HCT116 (cell line): ENCODE results near the gene OSGIN1. TPM values are rescaled to one million over a fixed set of nuclear protein-coding genes. Genes with fewer than 3 reads are reported as not detected.

ENCODE experiments used
- ATAC-seq: fragments of 200-7000 bp; cut with Tn5 transposase; 2 replicates; pipeline ENCODE4 v1.9.1; 2020; ENCODE audit warnings: mild to moderate bottlenecking, moderate library complexity
- BruUV-seq: library from RNA; stranded (reverse); fragments of 400-500 nt; replicated peaks from 2 replicates; lab custom pipeline; 2021; lab: Mats Ljungman, UMichigan
- CTCF ChIA-PET: fragments of 300-600 bp; sonication (Branson Sonifier 250); formaldehyde crosslinking; loops from one replicate; lab custom pipeline; 2021; ENCODE audit warnings: antibody characterized with exemption; lab: Charles Lee
- POLR2A ChIA-PET: fragments of 300-600, 350-600 bp; sonication (Branson Sonifier 250); formaldehyde crosslinking; loops from one replicate; lab custom pipeline; 2021; ENCODE audit warnings: antibody characterized with exemption; lab: Charles Lee
- RAD21 ChIA-PET, 2 experiments: fragments of 300-600 bp; sonication (Branson Sonifier 250); formaldehyde crosslinking; loops; one replicate each; lab custom pipeline; 2023; ENCODE audit warnings: low total read pairs in 2 of 2; ENCODE audit not compliant: uncharacterized antibody in 2 of 2, unreplicated experiment in 2 of 2, low non-redundant PET in 1 of 2; lab: Charles Lee
- DNase-seq: peaks from one replicate; pipeline ENCODE4 v3.0.0-alpha.2; 2010; ENCODE audit warnings: low read depth, low spot score
- H2AFZ ChIP-seq: fragments of 200-600 bp; shearing (Covaris generic), sonication (generic); 2 replicates; pipeline ENCODE4 v1.6.1; 2017; ENCODE audit warnings: low read depth, mixed run types, mixed read lengths, antibody characterized with exemption, low read length; ENCODE audit not compliant: poor library complexity, severe bottlenecking
- H3K27ac ChIP-seq: 2 replicates; pipeline ENCODE4 v1.5.1; 2012; ENCODE audit warnings: low read depth, low read length
- H3K27me3 ChIP-seq: fragments of 200-600 bp; sonication (generic); 2 replicates; pipeline ENCODE4 v1.6.1; 2016; ENCODE audit warnings: mixed run types, low read length, mixed read lengths; ENCODE audit not compliant: insufficient read depth
- H3K36me3 ChIP-seq, 2 experiments: fragments of 200-500 bp in 1 of 2; fragments of 200-600 bp in 1 of 2; sonication (Bioruptor generic) in 1 of 2; sonication (generic) in 1 of 2; 2 replicates each; pipeline versions ENCODE4 v1.5.1 to v1.6.1; 2014 to 2016; ENCODE audit warnings: low read length in 2 of 2, inconsistent platforms in 1 of 2, mixed read lengths in 1 of 2, mixed run types in 1 of 2; ENCODE audit not compliant: insufficient read depth in 2 of 2, control insufficient read depth in 1 of 2
- H3K4me1 ChIP-seq, 2 experiments: fragments of 200-600 bp in 1 of 2; sonication (generic) in 1 of 2; 2 replicates each; pipeline versions ENCODE4 v1.5.1 to v1.6.1; 2012 to 2017; ENCODE audit warnings: low read length in 2 of 2, inconsistent platforms in 1 of 2, mild to moderate bottlenecking in 1 of 2, mixed read lengths in 1 of 2, mixed run types in 1 of 2, moderate library complexity in 1 of 2; ENCODE audit not compliant: insufficient read depth in 2 of 2, control insufficient read depth in 1 of 2
- H3K4me2 ChIP-seq: fragments of 200-600 bp; sonication (generic); 2 replicates; pipeline ENCODE4 v1.6.1; 2017; ENCODE audit warnings: mixed run types, low read length, mixed read lengths
- H3K4me3 ChIP-seq, 2 experiments: fragments of 200-600 bp in 1 of 2; sonication (generic) in 1 of 2; replicated peaks in 1 of 2; 2 replicates each; pipeline ENCODE4 v1.5.1; 2011 to 2016; ENCODE audit warnings: low read length in 2 of 2, control low read depth in 1 of 2, low read depth in 1 of 2, mild to moderate bottlenecking in 1 of 2, mixed read lengths in 1 of 2, mixed run types in 1 of 2
- H3K79me2 ChIP-seq: fragments of 200-600 bp; sonication (generic); 2 replicates; pipeline ENCODE4 v1.6.1; 2017; ENCODE audit warnings: mild to moderate bottlenecking, mixed run types, low read length, moderate library complexity, mixed read lengths; ENCODE audit not compliant: insufficient read depth
- H3K9ac ChIP-seq: fragments of 200-600 bp; sonication (generic); 2 replicates; pipeline ENCODE4 v1.6.1; 2016; ENCODE audit warnings: low read length, mixed read lengths
- H3K9me2 ChIP-seq: fragments of 200-600 bp; sonication (generic), shearing (Covaris generic); 2 replicates; pipeline ENCODE4 v1.6.1; 2017; ENCODE audit warnings: mixed run types, mild to moderate bottlenecking, moderate library complexity; ENCODE audit not compliant: insufficient read depth
- H3K9me3 ChIP-seq, 2 experiments: fragments of 200-500 bp in 1 of 2; fragments of 200-600 bp in 1 of 2; sonication (Bioruptor generic) in 1 of 2; sonication (generic) in 1 of 2; 2 replicates each; pipeline ENCODE4 v1.6.1; 2014 to 2017; ENCODE audit warnings: low read length in 2 of 2, mixed read lengths in 2 of 2, inconsistent platforms in 1 of 2, low read depth in 1 of 2, mild to moderate bottlenecking in 1 of 2, mixed run types in 1 of 2, moderate library complexity in 1 of 2; ENCODE audit not compliant: control insufficient read depth in 1 of 2, insufficient read depth in 1 of 2
- H4K20me1 ChIP-seq: fragments of 200-600 bp; sonication (generic), shearing (Covaris generic); 2 replicates; pipeline ENCODE4 v1.6.1; 2017; ENCODE audit warnings: mixed run types, mild to moderate bottlenecking, moderate library complexity; ENCODE audit not compliant: insufficient read depth
- ATF3 ChIP-seq: IDR thresholded peaks from 2 replicates; pipeline ENCODE4 v1.6.1; 2012
- CEBPB ChIP-seq: IDR thresholded peaks from 2 replicates; pipeline ENCODE4 v1.6.1; 2012; ENCODE audit warnings: low read depth
- CTCF ChIP-seq, 3 experiments: fragments of 200-600 bp in 1 of 3; sonication (generic) in 1 of 3; IDR thresholded peaks in 2 of 3; conservative IDR thresholded peaks in 1 of 3; 2 replicates each; pipeline ENCODE4 v1.5.1; 2012 to 2017; ENCODE audit warnings: low read depth in 2 of 3, low read length in 2 of 3, antibody characterized with exemption in 1 of 3, borderline replicate concordance in 1 of 3, control low read depth in 1 of 3, mild to moderate bottlenecking in 1 of 3, mixed read lengths in 1 of 3, mixed run types in 1 of 3, moderate library complexity in 1 of 3; ENCODE audit not compliant: insufficient read depth in 1 of 3
- EGR1 ChIP-seq: IDR thresholded peaks from 2 replicates; pipeline ENCODE4 v1.6.1; 2012; ENCODE audit warnings: low read depth
- ELF1 ChIP-seq: IDR thresholded peaks from 2 replicates; pipeline ENCODE4 v1.6.1; 2012; ENCODE audit warnings: low read depth, borderline replicate concordance
- EZH2 ChIP-seq: fragments of 200-600 bp; sonication (generic); IDR thresholded peaks from 2 replicates; pipeline ENCODE4 v1.6.1; 2017; ENCODE audit warnings: antibody characterized with exemption, mixed run types
- EZH2phosphoT487 ChIP-seq: fragments of 200-600 bp; IDR thresholded peaks from 2 replicates; pipeline ENCODE4 v1.6.1; 2018; ENCODE audit warnings: antibody characterized with exemption, borderline replicate concordance
- FOSL1 ChIP-seq: IDR thresholded peaks from 2 replicates; pipeline ENCODE4 v1.6.1; 2012; ENCODE audit warnings: low read depth
- MAX ChIP-seq: IDR thresholded peaks from 2 replicates; pipeline ENCODE4 v1.6.1; 2012
- POLR2A ChIP-seq: IDR thresholded peaks from 2 replicates; pipeline ENCODE4 v1.7.0; 2011; ENCODE audit warnings: borderline replicate concordance; ENCODE audit not compliant: insufficient read depth, insufficient read length; ENCODE audit errors: extremely low read depth
- POLR2AphosphoS5 ChIP-seq: IDR thresholded peaks from 2 replicates; pipeline ENCODE4 v1.6.1; 2011; ENCODE audit warnings: mild to moderate bottlenecking, low read depth, low read length, moderate library complexity
- RAD21 ChIP-seq: IDR thresholded peaks from 2 replicates; pipeline ENCODE4 v1.6.1; 2012; ENCODE audit warnings: low read depth, mild to moderate bottlenecking
- REST ChIP-seq: IDR thresholded peaks from 2 replicates; pipeline ENCODE4 v1.6.1; 2012; ENCODE audit warnings: low read depth
- SIN3A ChIP-seq: IDR thresholded peaks from 2 replicates; pipeline ENCODE4 v1.6.1; 2012; ENCODE audit warnings: low read depth
- SP1 ChIP-seq: IDR thresholded peaks from 2 replicates; pipeline ENCODE4 v1.6.1; 2012; ENCODE audit warnings: low read depth
- SRF ChIP-seq: IDR thresholded peaks from 2 replicates; pipeline ENCODE4 v1.6.1; 2012; ENCODE audit warnings: low read depth
- TCF7L2 ChIP-seq: IDR thresholded peaks from 2 replicates; pipeline ENCODE4 v1.7.0; 2011; ENCODE audit warnings: borderline replicate concordance, inconsistent platforms; ENCODE audit not compliant: insufficient read depth, insufficient read length; ENCODE audit errors: extremely low read depth
- YY1 ChIP-seq: IDR thresholded peaks from 2 replicates; pipeline ENCODE4 v1.6.1; 2011; ENCODE audit warnings: low read length, low read depth, moderate library complexity, mild to moderate bottlenecking; ENCODE audit not compliant: insufficient replicate concordance; ENCODE audit errors: extremely low read depth
- ZBTB33 ChIP-seq: IDR thresholded peaks from 2 replicates; pipeline ENCODE4 v1.6.1; 2011; ENCODE audit warnings: mild to moderate bottlenecking, low read length, moderate library complexity; ENCODE audit not compliant: insufficient replicate concordance; ENCODE audit errors: extremely low read depth
- ZFX ChIP-seq: fragments of 450-650 bp; IDR thresholded peaks from 2 replicates; pipeline ENCODE4 v1.6.1; 2017
- intact Hi-C: fragments of 100-400 bp; cut with micrococcal nuclease; formaldehyde crosslinking; loops from 2 replicates; pipeline ENCODE4 v1.10.0; 2022
- total RNA-seq: library from RNA; stranded (reverse); gene quantifications from one replicate; pipeline ENCODE4 v1.2.1, GENCODE V29; 2021; ENCODE audit not compliant: unreplicated experiment

The OSGIN1 gene
- total RNA-seq, 1 experiment from 2014 or later = 19.8 TPM

GRCh38 chr16:83947642-83948234 is 5.3 kb upstream of the OSGIN1 start:
- Histone ChIP-seq H3K36me3 (no peaks in the 10 kb centered on the region), H3K4me1 (peaks cover 8 to 9% of the 10 kb centered on the region in 2 experiments), H3K9me3 (no peaks in the 10 kb centered on the region), H3K9me2 (no peaks in the 10 kb centered on the region), H2AFZ (no peak overlapping the region), H3K4me2 (no peak overlapping the region), H3K27me3 (no peaks in the 10 kb centered on the region), H3K79me2 (no peaks in the 10 kb centered on the region), H3K4me3 (no peak overlapping the region), H4K20me1 (no peaks in the 10 kb centered on the region), H3K27ac (no peak overlapping the region), H3K9ac (no peak overlapping the region)
- POLR2A ChIA-PET = interaction anchor here (1.2 kb wide), 1 partner anchor 19 kb away, joined by 3 read pairs; no protein-coding TSS in a partner anchor
- CTCF ChIA-PET = interaction anchor here (0.9 kb wide), 1 partner anchor 9 kb away, joined by 3 read pairs; no protein-coding TSS in a partner anchor
- no peak for TF ChIP-seq RAD21
- TF ChIP-seq YY1 = no peak
- no peak for TF ChIP-seq ELF1
- TF ChIP-seq TCF7L2 = no peak
- TF ChIP-seq POLR2A = no peak
- no peak for TF ChIP-seq SRF
- TF ChIP-seq EZH2phosphoT487 = no peak
- TF ChIP-seq POLR2AphosphoS5 = no peak
- TF ChIP-seq MAX = no peak
- no peak for TF ChIP-seq REST
- no peak for TF ChIP-seq ZBTB33
- no peak for TF ChIP-seq SIN3A
- no peak for TF ChIP-seq ATF3
- TF ChIP-seq ZFX = no peak
- TF ChIP-seq FOSL1 = no peak
- TF ChIP-seq CEBPB = no peak
- no peak for TF ChIP-seq SP1
- TF ChIP-seq EGR1 = no peak
- no peak for TF ChIP-seq CTCF (IDR thresholded peaks at IDR 0.05 in 2 of 3, conservative IDR thresholded peaks at IDR 0.05 in 1 of 3; ENCODE audit: borderline replicate concordance in 1 of 3, insufficient read depth in 1 of 3, low read depth in 2 of 3, low read length in 2 of 3)
- no peak for TF ChIP-seq EZH2
- no TSS peak for BruUV-seq
- intact Hi-C loops = no loop called here
- ATAC-seq = no peak
- no peak for DNase-seq
- RAD21 ChIA-PET = no interaction called here
